Hepatocyte (in vitro differentiated cells): ENCODE measurements around the gene PSMA7.

Experiments used
- CTCF ChIP-seq: fragments of 200-600 bp; sonication (generic); IDR thresholded peaks from 2 replicates; pipeline ENCODE4 v1.5.1; 2016; ENCODE audit warnings: antibody characterized with exemption, mild to moderate bottlenecking; ENCODE audit not compliant: poor library complexity
- EZH2 ChIP-seq: fragments of 200-600 bp; sonication (generic); IDR thresholded peaks from 2 replicates; pipeline ENCODE4 v1.6.1; 2016; ENCODE audit warnings: antibody characterized with exemption, mild to moderate bottlenecking, borderline replicate concordance
- EZH2phosphoT487 ChIP-seq: fragments of 200-600 bp; sonication (generic); IDR thresholded peaks from one replicate; pipeline ENCODE4 v1.6.1; 2018; ENCODE audit warnings: antibody characterized with exemption, mild to moderate bottlenecking, low read depth, moderate library complexity; ENCODE audit not compliant: unreplicated experiment, severe bottlenecking

- no peak for TF ChIP-seq EZH2
- no peak for TF ChIP-seq CTCF
- TF ChIP-seq EZH2phosphoT487, result no peak
Observed at GRCh38 chr20:62114894-62115293, 28.3 kb downstream of the PSMA7 start.
